Measurements from ENCODE around the gene MRPL17. TPM values are rescaled to one million over a fixed set of nuclear protein-coding genes. Genes with fewer than 3 reads are reported as not detected.

The MRPL17 gene
- total RNA-seq, 1 experiment from 2014 or later, result 75.0 TPM

DNA sequence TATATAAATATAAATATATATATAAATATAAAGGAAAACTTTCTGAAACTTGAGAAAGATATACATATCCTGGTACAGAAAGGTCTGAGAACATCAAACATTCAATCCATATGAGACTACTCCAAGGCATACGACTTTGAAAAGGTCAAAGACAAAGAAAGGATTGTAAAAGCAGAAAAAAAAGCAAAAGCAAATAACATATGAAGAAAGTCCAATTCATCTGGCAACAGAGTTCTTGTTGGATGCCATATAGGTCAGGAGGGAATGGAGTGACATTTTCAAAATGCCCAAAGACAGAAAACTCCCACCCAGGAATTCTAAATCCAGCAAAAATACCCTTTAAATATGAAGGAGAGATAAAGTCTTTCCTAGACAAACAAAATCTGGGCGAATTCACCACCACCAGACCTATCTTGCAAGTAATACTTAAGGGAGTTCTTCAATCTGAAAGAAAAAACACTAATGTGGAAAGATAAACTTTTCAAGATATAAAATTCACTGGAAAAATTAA is 42.3 kb upstream of the MRPL17 start:
- no peaks in the 10 kb centered on the region for H4K20me1 ChIP-seq (ENCODE audit: insufficient read depth)
- RAD21 ChIA-PET (ENCODE audit: low non-redundant PET in 1 of 2, low total read pairs in 2 of 2, uncharacterized antibody in 2 of 2, unreplicated experiment in 2 of 2), result no interaction called here
- TF ChIP-seq POLR2A (IDR thresholded peaks at IDR 0.05; ENCODE audit: borderline replicate concordance, extremely low read depth, insufficient read depth, insufficient read length), result no peak
- TF ChIP-seq ZFX (IDR thresholded peaks at IDR 0.05), result no peak
- no peak for TF ChIP-seq TCF7L2 (IDR thresholded peaks at IDR 0.05; ENCODE audit: borderline replicate concordance, extremely low read depth, insufficient read depth, insufficient read length)
- TF ChIP-seq, protein P1, sequence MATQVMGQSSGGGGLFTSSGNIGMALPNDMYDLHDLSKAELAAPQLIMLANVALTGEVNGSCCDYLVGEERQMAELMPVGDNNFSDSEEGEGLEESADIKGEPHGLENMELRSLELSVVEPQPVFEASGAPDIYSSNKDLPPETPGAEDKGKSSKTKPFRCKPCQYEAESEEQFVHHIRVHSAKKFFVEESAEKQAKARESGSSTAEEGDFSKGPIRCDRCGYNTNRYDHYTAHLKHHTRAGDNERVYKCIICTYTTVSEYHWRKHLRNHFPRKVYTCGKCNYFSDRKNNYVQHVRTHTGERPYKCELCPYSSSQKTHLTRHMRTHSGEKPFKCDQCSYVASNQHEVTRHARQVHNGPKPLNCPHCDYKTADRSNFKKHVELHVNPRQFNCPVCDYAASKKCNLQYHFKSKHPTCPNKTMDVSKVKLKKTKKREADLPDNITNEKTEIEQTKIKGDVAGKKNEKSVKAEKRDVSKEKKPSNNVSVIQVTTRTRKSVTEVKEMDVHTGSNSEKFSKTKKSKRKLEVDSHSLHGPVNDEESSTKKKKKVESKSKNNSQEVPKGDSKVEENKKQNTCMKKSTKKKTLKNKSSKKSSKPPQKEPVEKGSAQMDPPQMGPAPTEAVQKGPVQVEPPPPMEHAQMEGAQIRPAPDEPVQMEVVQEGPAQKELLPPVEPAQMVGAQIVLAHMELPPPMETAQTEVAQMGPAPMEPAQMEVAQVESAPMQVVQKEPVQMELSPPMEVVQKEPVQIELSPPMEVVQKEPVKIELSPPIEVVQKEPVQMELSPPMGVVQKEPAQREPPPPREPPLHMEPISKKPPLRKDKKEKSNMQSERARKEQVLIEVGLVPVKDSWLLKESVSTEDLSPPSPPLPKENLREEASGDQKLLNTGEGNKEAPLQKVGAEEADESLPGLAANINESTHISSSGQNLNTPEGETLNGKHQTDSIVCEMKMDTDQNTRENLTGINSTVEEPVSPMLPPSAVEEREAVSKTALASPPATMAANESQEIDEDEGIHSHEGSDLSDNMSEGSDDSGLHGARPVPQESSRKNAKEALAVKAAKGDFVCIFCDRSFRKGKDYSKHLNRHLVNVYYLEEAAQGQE (IDR thresholded peaks at IDR 0.05; ENCODE audit: low read depth), result no peak
- TF ChIP-seq ELF1 (IDR thresholded peaks at IDR 0.05; ENCODE audit: borderline replicate concordance, low read depth), result no peak
- TF ChIP-seq, protein P2, sequence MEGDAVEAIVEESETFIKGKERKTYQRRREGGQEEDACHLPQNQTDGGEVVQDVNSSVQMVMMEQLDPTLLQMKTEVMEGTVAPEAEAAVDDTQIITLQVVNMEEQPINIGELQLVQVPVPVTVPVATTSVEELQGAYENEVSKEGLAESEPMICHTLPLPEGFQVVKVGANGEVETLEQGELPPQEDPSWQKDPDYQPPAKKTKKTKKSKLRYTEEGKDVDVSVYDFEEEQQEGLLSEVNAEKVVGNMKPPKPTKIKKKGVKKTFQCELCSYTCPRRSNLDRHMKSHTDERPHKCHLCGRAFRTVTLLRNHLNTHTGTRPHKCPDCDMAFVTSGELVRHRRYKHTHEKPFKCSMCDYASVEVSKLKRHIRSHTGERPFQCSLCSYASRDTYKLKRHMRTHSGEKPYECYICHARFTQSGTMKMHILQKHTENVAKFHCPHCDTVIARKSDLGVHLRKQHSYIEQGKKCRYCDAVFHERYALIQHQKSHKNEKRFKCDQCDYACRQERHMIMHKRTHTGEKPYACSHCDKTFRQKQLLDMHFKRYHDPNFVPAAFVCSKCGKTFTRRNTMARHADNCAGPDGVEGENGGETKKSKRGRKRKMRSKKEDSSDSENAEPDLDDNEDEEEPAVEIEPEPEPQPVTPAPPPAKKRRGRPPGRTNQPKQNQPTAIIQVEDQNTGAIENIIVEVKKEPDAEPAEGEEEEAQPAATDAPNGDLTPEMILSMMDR (IDR thresholded peaks at IDR 0.05 in 2 of 3, conservative IDR thresholded peaks at IDR 0.05 in 1 of 3; ENCODE audit: borderline replicate concordance in 1 of 3, insufficient read depth in 1 of 3, low read depth in 2 of 3, low read length in 2 of 3), result no peak
- TF ChIP-seq, protein P3, sequence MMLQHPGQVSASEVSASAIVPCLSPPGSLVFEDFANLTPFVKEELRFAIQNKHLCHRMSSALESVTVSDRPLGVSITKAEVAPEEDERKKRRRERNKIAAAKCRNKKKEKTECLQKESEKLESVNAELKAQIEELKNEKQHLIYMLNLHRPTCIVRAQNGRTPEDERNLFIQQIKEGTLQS (IDR thresholded peaks at IDR 0.05), result no peak
- TF ChIP-seq, protein P4, sequence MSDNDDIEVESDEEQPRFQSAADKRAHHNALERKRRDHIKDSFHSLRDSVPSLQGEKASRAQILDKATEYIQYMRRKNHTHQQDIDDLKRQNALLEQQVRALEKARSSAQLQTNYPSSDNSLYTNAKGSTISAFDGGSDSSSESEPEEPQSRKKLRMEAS (IDR thresholded peaks at IDR 0.05), result no peak
- TF ChIP-seq JUND (IDR thresholded peaks at IDR 0.05), result no peak
- TF ChIP-seq CEBPB (IDR thresholded peaks at IDR 0.05; ENCODE audit: low read depth), result no peak
- no peak for TF ChIP-seq ZNF274 (IDR thresholded peaks at IDR 0.05; ENCODE audit: low read depth, low read length)
- TF ChIP-seq SIN3A (IDR thresholded peaks at IDR 0.05; ENCODE audit: low read depth), result no peak
- TF ChIP-seq SP1 (IDR thresholded peaks at IDR 0.05; ENCODE audit: low read depth), result no peak
- no peak for TF ChIP-seq POLR2AphosphoS5 (IDR thresholded peaks at IDR 0.05; ENCODE audit: low read depth, low read length)
- TF ChIP-seq FOSL1 (IDR thresholded peaks at IDR 0.05; ENCODE audit: low read depth), result no peak
- TF ChIP-seq EGR1 (IDR thresholded peaks at IDR 0.05; ENCODE audit: low read depth), result no peak
- DNase-seq (ENCODE audit: low read depth, low spot score), result no peak
- H3K9me2 ChIP-seq (ENCODE audit: insufficient read depth), result no peaks in the 10 kb centered on the region
- no peak overlapping the region for H3K4me3 ChIP-seq (replicated peaks in 1 of 2; ENCODE audit: low read depth in 1 of 2, low read length in 2 of 2)
- no peak overlapping the region for H2AFZ ChIP-seq (ENCODE audit: low read depth, low read length, poor library complexity, severe bottlenecking)
- CTCF ChIA-PET, result no interaction called here
- POLR2A ChIA-PET, result no interaction called here
- H3K4me2 ChIP-seq (ENCODE audit: low read length), result no peak overlapping the region
- BruUV-seq (replicated peaks), result no TSS peak
- no peaks in the 10 kb centered on the region for H3K79me2 ChIP-seq (ENCODE audit: insufficient read depth, low read length)
- intact Hi-C loops (cut with micrococcal nuclease), result no loop called here
- ATAC-seq, result no peak
- no peak overlapping the region for H3K27ac ChIP-seq (ENCODE audit: low read depth, low read length)
- H3K9ac ChIP-seq (ENCODE audit: low read length), result no peak overlapping the region
- peaks cover 72% of the 10 kb centered on the region for H3K27me3 ChIP-seq (ENCODE audit: insufficient read depth, low read length)
- no peaks in the 10 kb centered on the region for H3K4me1 ChIP-seq (ENCODE audit: control insufficient read depth in 1 of 2, insufficient read depth in 2 of 2, low read length in 2 of 2)
- no peaks in the 10 kb centered on the region for H3K9me3 ChIP-seq (ENCODE audit: control insufficient read depth in 1 of 2, insufficient read depth in 1 of 2, low read depth in 1 of 2, low read length in 2 of 2)
- H3K36me3 ChIP-seq (ENCODE audit: control insufficient read depth in 1 of 2, insufficient read depth in 2 of 2, low read length in 2 of 2), result no peaks in the 10 kb centered on the region
